Panc1 (cell line): ENCODE data around the gene TRABD2B. TPM values are rescaled to one million over a fixed set of nuclear protein-coding genes. Genes with fewer than 3 reads are reported as not detected.

ENCODE experiments used
- ATAC-seq: fragments of 200-7000 bp; cut with Tn5 transposase; 2 replicates; pipeline ENCODE4 v1.9.1; 2020; ENCODE audit warnings: mild to moderate bottlenecking, moderate library complexity
- BruUV-seq: library from RNA; stranded (reverse); fragments of 400-500 nt; replicated peaks from 2 replicates; lab custom pipeline; 2021; lab: Mats Ljungman, UMichigan
- CTCF ChIA-PET: fragments of 300-600 bp; sonication (Branson Sonifier 250); formaldehyde crosslinking; loops from one replicate; lab custom pipeline; 2022; ENCODE audit warnings: antibody characterized with exemption; lab: Charles Lee
- POLR2A ChIA-PET: fragments of 300-600 bp; sonication (Branson Sonifier 250); formaldehyde crosslinking; loops from one replicate; lab custom pipeline; 2022; ENCODE audit warnings: antibody characterized with exemption; lab: Charles Lee
- DNase-seq: peaks from one replicate; pipeline ENCODE4 v3.0.0-alpha.2; 2010; ENCODE audit warnings: low read depth, low spot score
- H3K27ac ChIP-seq: 2 replicates; pipeline ENCODE4 v1.5.1; 2011; ENCODE audit warnings: mild to moderate bottlenecking, low read length, inconsistent platforms
- H3K27me3 ChIP-seq: fragments of 200-500 bp; sonication (Bioruptor generic); 2 replicates; pipeline ENCODE4 v1.6.0; 2014; ENCODE audit warnings: low read length, inconsistent platforms; ENCODE audit not compliant: control insufficient read depth, insufficient read depth
- H3K36me3 ChIP-seq: fragments of 200-500 bp; sonication (Bioruptor generic); 2 replicates; pipeline ENCODE4 v1.5.1; 2014; ENCODE audit warnings: inconsistent platforms, mild to moderate bottlenecking, low read length, moderate library complexity; ENCODE audit not compliant: control insufficient read depth, insufficient read depth
- H3K4me1 ChIP-seq: 2 replicates; pipeline ENCODE4 v1.5.1; 2011; ENCODE audit warnings: inconsistent platforms, mild to moderate bottlenecking, low read length, moderate library complexity; ENCODE audit not compliant: control insufficient read depth, insufficient read depth
- H3K4me3 ChIP-seq, 2 experiments: 2 replicates each; pipeline ENCODE4 v1.5.1; 2011 to 2012; ENCODE audit warnings: low read depth in 2 of 2, low read length in 2 of 2, mild to moderate bottlenecking in 2 of 2, inconsistent platforms in 1 of 2, moderate library complexity in 1 of 2
- H3K9me3 ChIP-seq: fragments of 200-500 bp; sonication (Bioruptor generic); 2 replicates; pipeline ENCODE4 v1.5.1; 2014; ENCODE audit warnings: low read depth, mild to moderate bottlenecking, inconsistent platforms, low read length, moderate library complexity; ENCODE audit not compliant: control insufficient read depth, insufficient read depth
- POLR2AphosphoS5 ChIP-seq: IDR thresholded peaks from 2 replicates; pipeline ENCODE4 v1.6.1; 2012; ENCODE audit warnings: mild to moderate bottlenecking, low read depth, low read length, moderate library complexity
- REST ChIP-seq, 2 experiments: IDR thresholded peaks; 2 replicates each; pipeline ENCODE4 v1.6.1; 2011 to 2012; ENCODE audit warnings: low read depth in 2 of 2, control low read depth in 1 of 2, low read length in 1 of 2, mild to moderate bottlenecking in 1 of 2, moderate library complexity in 1 of 2; ENCODE audit not compliant: insufficient read depth in 1 of 2
- SIN3A ChIP-seq: IDR thresholded peaks from 2 replicates; pipeline ENCODE4 v1.6.1; 2012; ENCODE audit warnings: low read depth, mild to moderate bottlenecking, low read length, moderate library complexity, borderline replicate concordance; ENCODE audit not compliant: insufficient read depth
- TCF7L2 ChIP-seq: IDR thresholded peaks from 2 replicates; pipeline ENCODE4 v1.6.1; 2011; ENCODE audit warnings: mild to moderate bottlenecking, low read depth, low read length, inconsistent platforms
- in situ Hi-C: cut with HindIII; loops from 2 replicates; pipeline ENCODE4 v1.10.0; 2016; ENCODE audit warnings: low sequenced_read_pairs, low pct_unique_long_range_greater_than_20kb
- intact Hi-C: fragments of 100-400 bp; cut with micrococcal nuclease; formaldehyde crosslinking; loops from one replicate; pipeline ENCODE4 v1.10.0; 2022; ENCODE audit not compliant: unreplicated experiment
- total RNA-seq: library from RNA; stranded (reverse); gene quantifications from one replicate; pipeline ENCODE4 v1.2.1, GENCODE V29; 2021; ENCODE audit not compliant: unreplicated experiment
- TF ChIP-seq, protein P1 (sequence below): fragments of 450-650 bp; IDR thresholded peaks from 2 replicates; pipeline ENCODE4 v1.5.1; 2017; ENCODE audit warnings: mild to moderate bottlenecking

Gene TRABD2B
- total RNA-seq, 1 experiment from 2014 or later = not detected

- ATAC-seq (no peak), DNase-seq (no peak)
- in situ Hi-C loops = no loop called here
- CTCF ChIA-PET = no interaction called here
- no peak overlapping the region for H3K27ac ChIP-seq
- TF ChIP-seq TCF7L2 (no peak), SIN3A (no peak), REST (IDR thresholded peaks at IDR 0.05; ENCODE audit: insufficient read depth in 1 of 2, low read depth in 2 of 2, low read length in 1 of 2) (no peak), POLR2AphosphoS5 (no peak)
- TF ChIP-seq, protein P1, sequence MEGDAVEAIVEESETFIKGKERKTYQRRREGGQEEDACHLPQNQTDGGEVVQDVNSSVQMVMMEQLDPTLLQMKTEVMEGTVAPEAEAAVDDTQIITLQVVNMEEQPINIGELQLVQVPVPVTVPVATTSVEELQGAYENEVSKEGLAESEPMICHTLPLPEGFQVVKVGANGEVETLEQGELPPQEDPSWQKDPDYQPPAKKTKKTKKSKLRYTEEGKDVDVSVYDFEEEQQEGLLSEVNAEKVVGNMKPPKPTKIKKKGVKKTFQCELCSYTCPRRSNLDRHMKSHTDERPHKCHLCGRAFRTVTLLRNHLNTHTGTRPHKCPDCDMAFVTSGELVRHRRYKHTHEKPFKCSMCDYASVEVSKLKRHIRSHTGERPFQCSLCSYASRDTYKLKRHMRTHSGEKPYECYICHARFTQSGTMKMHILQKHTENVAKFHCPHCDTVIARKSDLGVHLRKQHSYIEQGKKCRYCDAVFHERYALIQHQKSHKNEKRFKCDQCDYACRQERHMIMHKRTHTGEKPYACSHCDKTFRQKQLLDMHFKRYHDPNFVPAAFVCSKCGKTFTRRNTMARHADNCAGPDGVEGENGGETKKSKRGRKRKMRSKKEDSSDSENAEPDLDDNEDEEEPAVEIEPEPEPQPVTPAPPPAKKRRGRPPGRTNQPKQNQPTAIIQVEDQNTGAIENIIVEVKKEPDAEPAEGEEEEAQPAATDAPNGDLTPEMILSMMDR = no peak
- POLR2A ChIA-PET = no interaction called here
- no peaks in the 10 kb centered on the region for H3K4me1 ChIP-seq
- intact Hi-C loops = no loop called here
- no peaks in the 10 kb centered on the region for H3K9me3 ChIP-seq
- peaks cover 37% of the 10 kb centered on the region for H3K27me3 ChIP-seq
- BruUV-seq = no TSS peak
- no peak overlapping the region for H3K4me3 ChIP-seq
- no peaks in the 10 kb centered on the region for H3K36me3 ChIP-seq
Measured at GRCh38 chr1:47991187-47991586, 6.0 kb downstream of the TRABD2B start.

DNA sequence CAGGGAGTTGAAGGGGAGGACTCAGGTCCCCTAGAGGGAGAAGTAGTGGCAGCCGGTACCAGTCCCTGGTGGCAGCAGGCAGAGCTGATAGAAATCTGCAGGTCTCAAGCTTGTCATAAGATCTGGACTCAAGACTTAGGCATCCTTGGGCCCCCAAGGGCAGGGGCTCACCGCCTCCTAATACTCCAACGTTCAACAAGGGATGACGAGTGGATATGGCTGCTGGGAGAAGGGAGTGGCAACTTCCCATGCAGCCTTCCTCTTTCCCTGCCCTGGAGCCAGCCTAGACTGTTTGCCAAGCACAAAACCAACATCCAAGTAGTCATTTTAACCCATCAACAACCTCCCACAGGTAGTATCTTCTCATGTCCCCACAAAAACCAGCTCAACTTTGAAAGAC lies 6.9 kb downstream of the TRABD2B start:
- TF ChIP-seq, protein P1 = no peak
- TF ChIP-seq TCF7L2 = no peak
- no peak for TF ChIP-seq POLR2AphosphoS5
- TF ChIP-seq SIN3A = no peak
- no peak for TF ChIP-seq REST (IDR thresholded peaks at IDR 0.05; ENCODE audit: insufficient read depth in 1 of 2, low read depth in 2 of 2, low read length in 1 of 2)
- H3K27ac ChIP-seq = no peak overlapping the region
- ChIA-PET POLR2A (no interaction called here), CTCF (no interaction called here)
- H3K27me3 ChIP-seq = peaks cover 35% of the 10 kb centered on the region
- BruUV-seq = no TSS peak
- intact Hi-C loops = no loop called here
- H3K4me1 ChIP-seq = no peaks in the 10 kb centered on the region
- in situ Hi-C loops = no loop called here
- H3K36me3 ChIP-seq = no peaks in the 10 kb centered on the region
- no peak overlapping the region for H3K4me3 ChIP-seq
- no peak for DNase-seq
- no peaks in the 10 kb centered on the region for H3K9me3 ChIP-seq
- ATAC-seq = no peak
